Activated CD8-positive, alpha-beta memory T cell treated with anti-CD3 and anti-CD28 coated beads for 36 hours (primary cell): ENCODE data around the gene FCER2. TPM values are rescaled to one million over a fixed set of nuclear protein-coding genes. Genes with fewer than 3 reads are reported as not detected.

Experiments
- CTCF ChIA-PET: fragments of 350-600 bp; sonication (Branson Sonifier 250); formaldehyde crosslinking; loops from one replicate; lab custom pipeline; 2021; ENCODE audit warnings: antibody characterized with exemption; lab: Charles Lee
- POLR2A ChIA-PET: fragments of 350-600 bp; sonication (Branson Sonifier 250); formaldehyde crosslinking; loops from one replicate; lab custom pipeline; 2021; ENCODE audit warnings: antibody characterized with exemption; lab: Charles Lee
- total RNA-seq, 2 experiments: library from RNA; stranded (reverse); gene quantifications; one replicate each; pipeline ENCODE4 v1.2.3, GENCODE V29; 2021

FCER2 gene
- total RNA-seq, 2 experiments from 2014 or later, result 1.8 to 2.5 TPM

DNA sequence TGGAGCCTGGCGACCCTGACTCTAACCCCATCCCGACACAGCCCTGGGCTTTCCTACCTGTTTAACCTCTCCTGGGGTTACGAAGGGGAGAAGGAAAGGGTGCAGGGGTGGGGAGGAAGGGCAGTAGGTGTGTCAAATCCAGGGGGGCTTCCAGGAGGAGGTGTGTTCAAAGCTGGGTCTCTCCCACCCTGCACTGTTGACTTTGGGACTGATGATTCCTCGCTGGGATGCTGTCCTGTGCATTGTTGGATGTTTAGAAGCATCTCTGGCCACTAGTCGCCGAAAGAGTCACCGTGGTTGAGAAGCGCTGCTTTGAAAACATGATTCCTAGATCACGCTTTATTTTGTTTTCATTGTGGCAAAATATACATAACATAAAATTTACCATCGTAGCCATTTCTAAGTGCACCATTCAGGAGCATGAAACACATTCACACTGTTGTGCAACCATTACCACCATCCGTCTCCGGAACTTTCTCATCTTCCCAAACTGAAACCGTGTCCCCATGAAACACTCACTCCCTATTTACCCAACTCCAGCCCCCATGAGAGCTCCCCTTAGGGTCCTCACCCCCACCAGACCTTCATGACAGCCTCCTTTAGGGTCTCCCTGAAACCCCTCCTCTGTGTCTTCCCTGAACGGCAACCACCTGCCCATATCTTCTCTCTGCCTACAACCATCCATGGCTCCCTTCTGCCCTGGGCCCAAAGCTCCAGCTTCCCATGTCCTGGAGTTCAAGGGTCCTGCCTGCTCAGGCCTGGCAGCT lies 4.4 kb upstream of the FCER2 start:
- POLR2A ChIA-PET, result interaction anchor here (1.6 kb wide), 1 partner anchor 25 kb away, joined by 4 read pairs; no protein-coding TSS in a partner anchor

DNA sequence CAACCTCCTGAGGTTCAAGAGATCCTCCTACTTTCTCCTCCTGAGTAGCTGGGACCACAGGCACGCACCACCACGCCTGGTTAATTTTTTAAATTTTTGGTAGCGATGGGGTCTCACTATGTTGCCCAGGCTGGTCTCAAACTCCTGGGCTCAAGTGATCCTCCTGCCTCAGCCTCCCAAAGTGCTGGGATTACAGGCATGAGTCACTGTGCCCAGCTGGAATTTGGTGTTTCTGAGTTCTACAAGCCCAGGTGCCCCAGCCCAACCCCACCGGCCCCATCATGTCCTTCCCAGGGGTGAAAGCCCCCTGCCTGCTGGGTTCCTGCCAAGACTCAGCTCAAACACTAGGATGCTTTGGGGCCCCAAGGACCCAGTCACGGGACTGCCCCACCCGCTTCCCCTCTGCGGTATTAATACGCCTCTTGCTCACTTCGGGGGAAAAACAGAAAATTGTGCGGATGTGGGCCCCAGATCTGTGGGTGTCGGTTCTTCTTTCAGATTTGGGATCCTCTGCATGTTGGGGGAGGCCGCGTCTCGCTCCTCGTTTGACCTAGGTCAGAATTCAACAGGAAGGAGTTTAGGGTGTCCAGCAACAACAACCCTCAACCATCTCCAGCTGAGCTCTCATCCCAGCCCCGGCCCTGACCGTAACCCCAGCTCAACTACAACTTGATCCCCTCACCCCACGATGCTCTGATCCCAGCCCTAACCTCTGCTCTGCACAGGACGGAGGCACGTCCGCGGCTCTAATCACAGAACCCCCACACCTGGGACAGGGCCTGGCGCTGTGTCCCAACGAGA lies 3.7 kb upstream of the FCER2 start:
- ChIA-PET CTCF (interaction anchor here (0.6 to 1.3 kb wide), 4 partner anchors 16 to 305 kb away, joined by 3 to 4 read pairs (median 4); partner anchors contain the start of gene TRAPPC5), POLR2A (interaction anchor here (1.6 kb wide), 1 partner anchor 24 kb away, joined by 4 read pairs; no protein-coding TSS in a partner anchor)

More for the DNA sequence above, 4.4 kb upstream of the FCER2 start:
- CTCF ChIA-PET, result interaction anchor here (1.0 to 1.3 kb wide), 4 partner anchors 15 to 138 kb away, joined by 3 to 4 read pairs (median 3); partner anchors contain the start of gene TRAPPC5

DNA sequence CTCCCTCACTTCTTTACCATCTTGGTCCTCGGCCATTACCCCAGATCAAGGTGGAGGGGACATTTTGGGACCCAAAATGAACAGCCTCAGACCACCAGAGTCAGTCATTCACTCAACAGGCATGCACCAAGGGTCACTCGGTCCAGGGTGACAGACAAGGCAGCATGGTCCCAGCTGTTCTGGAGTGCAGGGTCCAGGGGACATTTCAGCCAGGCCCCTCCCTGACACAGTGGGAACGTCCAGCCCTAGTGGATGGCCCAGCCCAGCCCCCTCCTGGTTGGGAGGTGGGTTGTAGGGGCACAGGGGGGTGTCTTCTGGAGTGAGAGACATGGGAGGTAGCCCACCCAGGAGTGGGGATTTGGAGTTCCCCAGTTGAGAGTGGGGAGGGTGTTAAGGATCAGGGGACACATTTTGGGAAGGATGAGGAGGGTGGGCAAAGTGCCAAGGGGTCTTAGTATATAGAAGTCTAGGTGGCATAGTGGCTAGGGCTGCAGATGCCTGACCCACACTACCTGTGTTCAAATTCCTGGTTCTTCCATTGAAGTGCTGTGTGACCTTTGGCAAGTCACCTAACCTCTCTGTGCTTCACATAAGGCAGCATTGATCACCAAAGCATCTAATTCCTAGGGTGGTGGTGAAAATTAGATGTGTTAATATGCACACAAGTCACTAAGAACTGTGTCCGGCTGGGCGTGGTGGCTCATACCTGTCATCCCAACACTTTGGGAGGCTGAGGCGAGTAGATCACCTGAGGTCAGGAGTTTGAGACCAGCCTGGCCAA lies 2.5 kb upstream of the FCER2 start:
- POLR2A ChIA-PET, result interaction anchor here (0.6 kb wide), 1 partner anchor 8 kb away, joined by 8 read pairs; no protein-coding TSS in a partner anchor
- CTCF ChIA-PET, result interaction anchor here (0.6 to 0.7 kb wide), 2 partner anchors 165 to 306 kb away, joined by 3 to 4 read pairs; no protein-coding TSS in a partner anchor

DNA sequence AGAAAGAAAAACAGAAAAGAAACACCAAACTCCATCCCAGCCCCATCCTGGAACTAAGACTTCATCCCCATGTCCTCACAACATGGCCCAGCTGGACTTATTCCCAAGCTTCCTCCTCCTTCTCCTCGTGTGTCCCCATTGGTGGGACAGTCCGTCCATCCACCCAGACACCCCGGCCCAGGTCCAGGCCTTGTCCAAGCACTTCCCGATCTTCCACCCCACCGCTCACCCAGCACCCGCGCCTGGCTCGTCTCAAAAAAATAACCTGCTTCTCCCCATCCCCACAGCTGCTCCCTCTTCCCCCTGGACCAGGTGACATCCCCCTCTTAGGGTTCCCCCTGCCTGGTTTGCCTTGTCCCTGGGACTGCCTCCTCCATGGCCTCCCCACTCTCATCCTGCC lies 1.4 kb upstream of the FCER2 start:
- CTCF ChIA-PET, result interaction anchor here (1.0 to 1.4 kb wide), 2 partner anchors 22 to 99 kb away, joined by 4 to 6 read pairs; partner anchors contain the start of gene TRAPPC5

GRCh38 chr19:7701049-7701653 lies 780 bp downstream of the FCER2 start:
- ChIA-PET CTCF (interaction anchor here (1.1 to 1.8 kb wide), 2 partner anchors 20 to 98 kb away, joined by 4 to 5 read pairs; partner anchors contain the start of gene TRAPPC5), POLR2A (no interaction called here)

More for the DNA sequence above, 1.4 kb upstream of the FCER2 start:
- POLR2A ChIA-PET, result no interaction called here

DNA sequence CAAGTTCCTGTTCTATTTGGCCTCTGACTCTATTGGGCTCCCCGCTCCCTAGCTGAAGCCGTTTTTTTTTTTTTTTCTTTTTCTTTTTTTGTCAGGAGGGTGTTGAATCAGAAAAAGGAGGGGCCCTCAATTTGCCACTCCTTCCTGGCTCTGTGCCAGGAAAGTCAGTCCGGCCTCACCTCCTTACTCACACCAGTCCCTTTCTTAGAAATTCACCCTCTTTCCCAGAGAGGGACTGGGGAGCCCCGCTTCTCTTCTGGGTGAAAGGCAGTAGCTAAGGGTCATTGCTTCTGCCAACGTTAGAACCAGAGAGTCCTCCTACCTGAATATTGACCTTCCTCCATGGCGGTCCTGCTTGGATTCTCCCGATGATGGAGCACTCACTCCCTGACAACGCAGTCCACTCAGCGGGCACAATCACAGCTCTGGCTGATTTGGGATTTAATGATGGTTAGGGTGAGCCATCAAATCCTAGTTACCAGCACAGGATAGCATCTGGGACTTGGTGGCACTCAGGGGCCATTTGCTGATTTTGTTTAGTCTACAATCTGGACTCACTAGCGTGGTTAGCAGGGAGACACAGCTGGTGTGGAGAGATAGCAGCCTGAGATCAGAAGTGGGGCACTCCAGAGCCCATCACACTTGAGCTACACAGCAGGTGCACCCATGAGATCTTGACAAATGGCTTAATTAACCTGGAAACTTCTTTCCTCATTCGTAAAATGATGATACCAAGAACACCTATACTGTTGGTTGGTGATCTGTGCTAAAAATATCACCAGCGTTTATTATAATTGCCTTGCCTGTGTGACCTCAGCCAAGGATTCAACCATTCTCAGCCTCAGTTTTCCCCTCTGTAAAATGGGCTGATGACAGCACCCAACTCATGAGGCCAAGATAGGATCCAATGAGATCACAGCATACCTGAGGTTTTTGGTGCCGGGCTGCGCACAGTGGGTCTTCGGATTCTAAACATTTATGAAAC lies 2.2 kb downstream of the FCER2 start:
- CTCF ChIA-PET, result interaction anchor here (1.1 to 1.9 kb wide), 2 partner anchors 17 to 19 kb away, joined by 3 to 8 read pairs; partner anchors contain the start of gene TRAPPC5
- POLR2A ChIA-PET, result interaction anchor here (0.8 kb wide), 1 partner anchor 511 kb away, joined by 5 read pairs; no protein-coding TSS in a partner anchor

DNA sequence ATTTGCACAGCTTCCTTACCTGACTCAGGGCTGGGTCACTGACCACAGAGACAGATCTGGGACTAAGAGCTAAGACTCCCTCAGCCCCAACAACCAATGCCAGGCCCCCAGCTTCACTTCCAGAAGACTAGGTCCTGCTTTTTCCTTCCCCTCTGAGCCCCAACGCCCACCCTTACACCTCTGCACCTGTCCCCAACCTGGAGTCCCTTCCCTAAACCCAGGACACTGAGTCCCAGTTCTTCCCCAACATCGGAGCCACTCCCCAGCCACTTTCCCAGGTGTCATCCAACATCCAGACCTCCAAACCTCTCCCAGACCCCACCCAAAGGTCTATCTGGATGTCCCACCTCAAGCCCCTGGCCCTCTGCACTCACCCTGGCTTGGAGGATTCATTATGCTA lies 2.9 kb downstream of the FCER2 start:
- POLR2A ChIA-PET, result interaction anchor here (0.8 kb wide), 1 partner anchor 512 kb away, joined by 5 read pairs; no protein-coding TSS in a partner anchor
- CTCF ChIA-PET, result interaction anchor here (1.0 to 1.9 kb wide), 3 partner anchors 11 to 18 kb away, joined by 3 to 8 read pairs (median 3); partner anchors contain the start of gene TRAPPC5

- ChIA-PET POLR2A (interaction anchor here (0.8 kb wide), 1 partner anchor 512 kb away, joined by 5 read pairs; no protein-coding TSS in a partner anchor), CTCF (interaction anchor here (1.0 to 1.9 kb wide), 2 partner anchors 11 to 18 kb away, joined by 3 to 8 read pairs; partner anchors contain the start of gene TRAPPC5)
These were observed 3.3 kb downstream of the FCER2 start for GRCh38 chr19:7698583-7698982.

DNA sequence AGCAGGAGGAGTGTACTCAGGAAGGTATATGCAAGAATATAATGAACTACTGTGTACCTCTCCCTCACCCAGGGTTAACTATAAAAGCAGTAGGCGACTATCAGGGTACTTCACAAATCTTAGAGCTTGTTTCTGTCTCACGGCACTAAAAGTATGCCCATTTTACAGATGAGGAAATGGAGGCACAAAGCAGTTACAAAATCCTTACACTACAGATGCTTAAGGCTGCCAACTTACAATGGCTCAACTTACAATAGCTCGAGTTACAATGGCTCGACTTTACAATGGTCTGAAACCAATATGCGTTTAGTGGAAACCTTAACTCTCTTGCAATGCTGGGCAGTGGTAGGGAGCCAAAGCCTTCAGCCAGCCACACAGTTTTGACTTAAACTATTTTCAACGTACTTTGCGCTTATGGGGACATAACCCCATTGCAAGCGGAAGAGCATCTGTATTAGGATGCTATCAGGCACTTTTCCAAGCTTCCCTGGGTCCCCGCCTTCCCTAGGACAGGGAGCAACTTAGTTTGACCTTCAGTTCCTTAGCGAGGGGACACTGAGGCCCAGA lies 4.1 kb downstream of the FCER2 start:
- ChIA-PET CTCF (interaction anchor here (1.0 to 1.9 kb wide), 3 partner anchors 12 to 38 kb away, joined by 3 to 8 read pairs (median 3); partner anchors contain the start of gene TRAPPC5), POLR2A (no interaction called here)

DNA sequence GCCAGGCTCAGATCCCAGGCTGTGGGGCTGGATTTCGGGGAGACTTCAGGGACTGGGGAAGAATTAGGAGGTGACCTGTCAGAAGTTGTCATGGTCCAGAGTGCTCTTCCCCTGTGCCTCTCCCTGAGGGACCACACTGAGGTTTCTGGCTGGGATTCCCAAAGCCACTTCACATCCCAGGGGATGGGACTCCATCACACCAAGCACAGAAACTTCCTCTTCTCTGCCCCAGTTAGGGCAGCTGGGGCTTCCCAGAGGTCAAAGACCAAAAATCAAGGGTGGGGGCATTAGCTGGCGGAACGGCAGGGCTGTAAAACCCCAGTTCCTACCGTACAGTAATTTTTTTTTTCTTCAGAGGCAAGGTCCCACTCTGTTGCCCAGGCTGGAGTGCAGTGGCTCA lies 7.4 kb downstream of the FCER2 start:
- CTCF ChIA-PET, result interaction anchor here (0.7 kb wide), 1 partner anchor 89 kb away, joined by 3 read pairs; no protein-coding TSS in a partner anchor

GRCh38 chr19:7692417-7693088 lies 9.4 kb downstream of the FCER2 start:
- ChIA-PET CTCF (no interaction called here), POLR2A (no interaction called here)

More for the DNA sequence above, 7.4 kb downstream of the FCER2 start:
- POLR2A ChIA-PET, result interaction anchor here (0.7 kb wide), 1 partner anchor 24 kb away, joined by 3 read pairs; no protein-coding TSS in a partner anchor

DNA sequence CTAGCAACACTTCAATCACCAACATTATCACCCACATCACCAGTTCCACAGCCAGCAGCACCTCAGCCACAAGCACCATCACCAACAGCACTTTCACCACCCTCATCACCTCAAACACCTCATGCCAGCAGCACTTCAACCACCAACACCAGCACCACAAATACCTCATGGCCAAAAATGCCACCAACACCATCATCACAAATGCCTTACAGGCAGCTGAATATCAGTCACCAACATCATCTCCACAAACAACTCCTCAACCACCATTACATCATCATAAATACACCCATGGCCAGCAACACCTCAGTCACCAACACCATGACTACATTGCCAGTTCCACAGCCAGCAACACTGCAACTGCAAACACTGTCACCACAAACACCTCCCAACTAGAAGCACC lies 10.4 kb downstream of the FCER2 start:
- ChIA-PET POLR2A (no interaction called here), CTCF (interaction anchor here (0.9 kb wide), 1 partner anchor 11 kb away, joined by 3 read pairs; the partner anchor contains the start of gene TRAPPC5)

- ChIA-PET POLR2A (no interaction called here), CTCF (interaction anchor here (0.9 kb wide), 1 partner anchor 10 kb away, joined by 3 read pairs; the partner anchor contains the start of gene TRAPPC5)
These were observed 11.1 kb downstream of the FCER2 start for GRCh38 chr19:7690779-7691258.

GRCh38 chr19:7689165-7689564 lies 12.8 kb downstream of the FCER2 start:
- ChIA-PET POLR2A (no interaction called here), CTCF (no interaction called here)

GRCh38 chr19:7687177-7687576 lies 14.8 kb downstream of the FCER2 start:
- POLR2A ChIA-PET, result no interaction called here
- CTCF ChIA-PET, result no interaction called here
